IMR-90 (cell line): ENCODE measurements around the gene TSPAN33. TPM values are rescaled to one million over a fixed set of nuclear protein-coding genes. Genes with fewer than 3 reads are reported as not detected.

Experiments used
- ATAC-seq: fragments of 200-7000 bp; cut with Tn5 transposase; 2 replicates; pipeline ENCODE4 v1.9.1; 2020; ENCODE audit warnings: low read depth, mild to moderate bottlenecking, moderate library complexity
- BruUV-seq: library from RNA; stranded (reverse); fragments of 400-500 nt; replicated peaks from 2 replicates; lab custom pipeline; 2021; lab: Mats Ljungman, UMichigan
- CTCF ChIA-PET: fragments of 300-600 bp; formaldehyde crosslinking; extraction: SDS; loops from one replicate; lab custom pipeline; 2021; ENCODE audit warnings: antibody characterized with exemption; lab: Yijun Ruan, JAX
- POLR2A ChIA-PET: fragments of 300-600 bp; sonication (Branson Sonifier 250); formaldehyde crosslinking; loops from one replicate; lab custom pipeline; 2022; ENCODE audit warnings: antibody characterized with exemption; ENCODE audit not compliant: unreplicated experiment; lab: Charles Lee
- DNase-seq: peaks from one replicate; pipeline ENCODE4 v3.0.0; 2013
- H2AFZ ChIP-seq: replicated peaks from 2 replicates; pipeline ENCODE3; 2013; ENCODE audit warnings: low read length, mild to moderate bottlenecking; ENCODE audit not compliant: poor library complexity
- H2AK5ac ChIP-seq: 2 replicates; pipeline ENCODE4 v1.6.1; 2013; ENCODE audit warnings: low read depth, low read length, inconsistent platforms
- H2AK9ac ChIP-seq: replicated peaks from 2 replicates; pipeline ENCODE3; 2013; ENCODE audit warnings: mild to moderate bottlenecking, low read depth, low read length, moderate library complexity; ENCODE audit not compliant: poor library complexity
- H2BK120ac ChIP-seq: 2 replicates; pipeline ENCODE4 v1.6.1; 2013; ENCODE audit warnings: low read depth, low read length, inconsistent platforms
- H2BK15ac ChIP-seq: 3 replicates; pipeline ENCODE4 v1.6.1; 2013; ENCODE audit warnings: low read depth, low read length, inconsistent platforms
- H2BK20ac ChIP-seq: 2 replicates; pipeline ENCODE4 v1.6.1; 2013; ENCODE audit warnings: low read depth, mild to moderate bottlenecking, inconsistent platforms, low read length, moderate library complexity
- H2BK5ac ChIP-seq: 2 replicates; pipeline ENCODE4 v1.6.1; 2013; ENCODE audit warnings: mild to moderate bottlenecking, low read depth, low read length, inconsistent platforms; ENCODE audit not compliant: poor library complexity, severe bottlenecking
- H3K14ac ChIP-seq: replicated peaks from 2 replicates; pipeline ENCODE4 v1.6.1; 2013; ENCODE audit warnings: low read depth, low read length, inconsistent platforms
- H3K18ac ChIP-seq: 2 replicates; pipeline ENCODE4 v1.6.1; 2013; ENCODE audit warnings: low read depth, low read length, control low read depth
- H3K23ac ChIP-seq: 2 replicates; pipeline ENCODE4 v1.6.1; 2013; ENCODE audit warnings: low read depth, low read length, inconsistent platforms
- H3K27ac ChIP-seq: 2 replicates; pipeline ENCODE4 v1.5.1; 2013; ENCODE audit warnings: mild to moderate bottlenecking, control low read depth, low read length; ENCODE audit not compliant: insufficient read depth
- H3K27me3 ChIP-seq: 2 replicates; pipeline ENCODE4 v1.6.1; 2013; ENCODE audit warnings: low read length; ENCODE audit not compliant: control insufficient read depth, insufficient read depth
- H3K36me3 ChIP-seq: 2 replicates; pipeline ENCODE4 v1.6.1; 2013; ENCODE audit warnings: low read length, mixed read lengths; ENCODE audit not compliant: control insufficient read depth, insufficient read depth
- H3K4ac ChIP-seq: 2 replicates; pipeline ENCODE4 v1.6.1; 2013; ENCODE audit warnings: low read depth, low read length, inconsistent platforms
- H3K4me1 ChIP-seq: 2 replicates; pipeline ENCODE4 v1.6.1; 2013; ENCODE audit warnings: low read length, mixed read lengths; ENCODE audit not compliant: control insufficient read depth, insufficient read depth
- H3K4me2 ChIP-seq: 2 replicates; pipeline ENCODE4 v1.6.1; 2013; ENCODE audit warnings: low read depth, mild to moderate bottlenecking, control low read depth, low read length, moderate library complexity
- H3K4me3 ChIP-seq: 2 replicates; pipeline ENCODE4 v1.5.1; 2013; ENCODE audit warnings: low read depth, mild to moderate bottlenecking, control low read depth, low read length, moderate library complexity; ENCODE audit not compliant: insufficient read depth
- H3K56ac ChIP-seq: 2 replicates; pipeline ENCODE4 v1.6.1; 2013; ENCODE audit warnings: low read length, inconsistent platforms; ENCODE audit not compliant: insufficient read depth; ENCODE audit errors: extremely low read depth
- H3K79me1 ChIP-seq, 2 experiments: 2 replicates each; pipeline ENCODE4 v1.6.1; 2013; ENCODE audit warnings: low read length in 2 of 2, inconsistent platforms in 1 of 2, low read depth in 1 of 2
- H3K9ac ChIP-seq: 2 replicates; pipeline ENCODE4 v1.6.1; 2013; ENCODE audit warnings: low read depth, low read length, control low read depth
- H3K9me1 ChIP-seq: 2 replicates; pipeline ENCODE4 v1.6.1; 2013; ENCODE audit warnings: low read length, inconsistent platforms; ENCODE audit not compliant: insufficient read depth
- H3K9me3 ChIP-seq: 2 replicates; pipeline ENCODE4 v1.6.1; 2013; ENCODE audit warnings: low read length; ENCODE audit not compliant: control insufficient read depth, insufficient read depth
- H4K20me1 ChIP-seq: 2 replicates; pipeline ENCODE4 v1.6.1; 2013; ENCODE audit warnings: low read length, inconsistent platforms; ENCODE audit not compliant: insufficient read depth
- H4K5ac ChIP-seq: 2 replicates; pipeline ENCODE4 v1.6.1; 2013; ENCODE audit warnings: mild to moderate bottlenecking, low read depth, low read length, control low read depth
- H4K8ac ChIP-seq, 2 experiments: 2 replicates each; pipeline ENCODE4 v1.6.1; 2013; ENCODE audit warnings: low read depth in 2 of 2, low read length in 2 of 2, control low read depth in 1 of 2, inconsistent platforms in 1 of 2
- H4K91ac ChIP-seq: 2 replicates; pipeline ENCODE4 v1.6.1; 2013; ENCODE audit warnings: low read depth, low read length, inconsistent platforms; ENCODE audit not compliant: insufficient read depth
- POLR2A ChIP-seq: IDR thresholded peaks from 2 replicates; pipeline ENCODE4 v1.6.1; 2012; ENCODE audit warnings: mild to moderate bottlenecking, low read depth, low read length
- SMC3 ChIP-seq: fragments of 150-350 bp; IDR thresholded peaks from 2 replicates; pipeline ENCODE4 v1.6.1; 2016; ENCODE audit warnings: low read depth, mild to moderate bottlenecking, antibody characterized with exemption, low read length, moderate library complexity
- WGBS, 2 experiments: methylation state at CpG; one replicate each; pipeline versions ENCODE4 v1.1.5 to v1.1.7; 2013; ENCODE audit warnings: missing lambda C conversion rate in 2 of 2; ENCODE audit not compliant: insufficient read length in 1 of 2; ENCODE audit errors: extremely low coverage in 2 of 2; 5-methylcytosine and 5-hydroxymethylcytosine counted together
- dilution Hi-C: fragments of 300-500 bp; cut with HindIII; formaldehyde crosslinking; loops from one replicate; pipeline ENCODE4 v1.14.3; 2018; ENCODE audit warnings: low sequenced_read_pairs; ENCODE audit not compliant: unreplicated experiment
- in situ Hi-C: fragments of 300-500 bp; cut with MboI; formaldehyde crosslinking; loops from 3 replicates; pipeline ENCODE4 v1.14.3; 2019; ENCODE audit warnings: low sequenced_read_pairs, inconsistent platforms, mixed read lengths
- intact Hi-C: fragments of 100-400 bp; cut with micrococcal nuclease; formaldehyde crosslinking; loops from 2 replicates; pipeline ENCODE4 v1.10.0; 2022
- polyA plus RNA-seq, 3 experiments: library from polyadenylated mRNA; depleted of rRNA; stranded (reverse); fragments of >200 nt; gene quantifications; 2 replicates each; pipeline ENCODE4 v1.2.3, GENCODE V29; 2012; ENCODE audit warnings: low replicate concordance in 1 of 3
- total RNA-seq: library from RNA; depleted of rRNA; stranded (reverse); fragments of >200 nt; gene quantifications from 2 replicates; pipeline ENCODE4 v1.2.3, GENCODE V29; 2012

TSPAN33 gene
- total and polyA plus RNA-seq, 2 of the 4 experiments (the other 2 are of a cell fraction), result 0.17 to 0.36 TPM

- ChIA-PET POLR2A (no interaction called here), CTCF (interaction anchor here (0.6 to 1.1 kb wide), 2 partner anchors 22 to 50 kb away, joined by 3 read pairs; no protein-coding TSS in a partner anchor)
- WGBS, 2 experiments, result 71% methylated on average over 1 of the region's 3 CpGs; no CpG with 5 or more reads in 1 of the 2 experiments
- no peak overlapping the region for H2BK20ac ChIP-seq
- no peaks in the 10 kb centered on the region for H3K4me1 ChIP-seq
- H2BK120ac ChIP-seq, result no peak overlapping the region
- no peak overlapping the region for H3K4me3 ChIP-seq
- no peak overlapping the region for H3K23ac ChIP-seq
- intact Hi-C loops (no loop called here), in situ Hi-C loops (no loop called here), dilution Hi-C loops (no loop called here)
- no peak overlapping the region for H4K5ac ChIP-seq
- no peak overlapping the region for H3K56ac ChIP-seq
- H3K14ac ChIP-seq, result no peak overlapping the region
- H3K18ac ChIP-seq, result no peak overlapping the region
- no peak overlapping the region for H4K8ac ChIP-seq
- peaks cover 53% of the 10 kb centered on the region for H3K27me3 ChIP-seq
- H2AFZ ChIP-seq, result no peak overlapping the region
- no peak overlapping the region for H3K9ac ChIP-seq
- no peak overlapping the region for H3K4me2 ChIP-seq
- H4K20me1 ChIP-seq, result no peaks in the 10 kb centered on the region; the same call in 1 of the 2 replicates
- H2BK5ac ChIP-seq, result no peak overlapping the region
- no TSS peak for BruUV-seq
- H4K91ac ChIP-seq, result no peak overlapping the region
- TF ChIP-seq SMC3, result no peak
- TF ChIP-seq POLR2A, result no peak
- H3K9me1 ChIP-seq, result no peaks in the 10 kb centered on the region
- ATAC-seq, result no peak
- H2AK5ac ChIP-seq, result no peak overlapping the region
- no peaks in the 10 kb centered on the region for H3K36me3 ChIP-seq
- H3K27ac ChIP-seq, result no peak overlapping the region
- H3K79me1 ChIP-seq, result no peaks in the 10 kb centered on the region
- H3K9me3 ChIP-seq, result peaks cover 4% of the 10 kb centered on the region; the same call in 1 of the 2 replicates
- DNase-seq, result no peak
- H2AK9ac ChIP-seq, result no peak overlapping the region
- H2BK15ac ChIP-seq, result no peak overlapping the region
- H3K4ac ChIP-seq, result no peak overlapping the region
Observed at GRCh38 chr7:129160161-129160905, 15.8 kb downstream of the TSPAN33 start.
